H1 (cell line): ENCODE results near the gene PCCA. TPM values are rescaled to one million over a fixed set of nuclear protein-coding genes. Genes with fewer than 3 reads are reported as not detected.

ENCODE experiments used
- CTCF ChIA-PET: fragments of 300-600 bp; sonication (Branson Sonifier 250); formaldehyde crosslinking; loops from one replicate; lab custom pipeline; 2021; ENCODE audit not compliant: partially characterized antibody; lab: Charles Lee
- POLR2A ChIA-PET: fragments of 300-600 bp; sonication (Branson Sonifier 250); formaldehyde crosslinking; loops from one replicate; lab custom pipeline; 2021; ENCODE audit warnings: inconsistent platforms; ENCODE audit not compliant: partially characterized antibody; lab: Charles Lee
- DNase-seq, 2 experiments: peaks; one replicate each; pipeline versions ENCODE4 v3.0.0 to v3.0.0-alpha.2; 2010 to 2022; ENCODE audit warnings: low spot score in 2 of 2, low read depth in 1 of 2, mixed read lengths in 1 of 2
- FAIRE-seq: peaks from 2 replicates; lab custom pipeline; 2011; peaks lifted over from hg19 to GRCh38; lab: Jason Lieb, UNC
- H2AFZ ChIP-seq: 2 replicates; pipeline ENCODE4 v1.8.1; 2012; ENCODE audit warnings: low read length, inconsistent platforms
- H2AK5ac ChIP-seq: 2 replicates; pipeline ENCODE4 v1.6.1; 2013; ENCODE audit warnings: low read depth, low read length
- H2BK120ac ChIP-seq: replicated peaks from 2 replicates; pipeline ENCODE3; 2013; ENCODE audit warnings: low read depth, low read length, inconsistent platforms
- H2BK12ac ChIP-seq: 2 replicates; pipeline ENCODE4 v1.6.1; 2013; ENCODE audit warnings: low read depth, low read length
- H2BK15ac ChIP-seq: 2 replicates; pipeline ENCODE4 v1.6.1; 2013; ENCODE audit warnings: low read length
- H2BK20ac ChIP-seq: 2 replicates; pipeline ENCODE4 v1.6.1; 2013; ENCODE audit warnings: low read length
- H2BK5ac ChIP-seq: 2 replicates; pipeline ENCODE4 v1.6.1; 2013; ENCODE audit warnings: low read depth, low read length
- H3K14ac ChIP-seq: 2 replicates; pipeline ENCODE4 v1.6.1; 2013; ENCODE audit warnings: inconsistent platforms; ENCODE audit not compliant: insufficient read length
- H3K18ac ChIP-seq: 2 replicates; pipeline ENCODE4 v1.6.1; 2013; ENCODE audit warnings: low read length; ENCODE audit errors: extremely low read depth
- H3K23ac ChIP-seq: 2 replicates; pipeline ENCODE4 v1.6.1; 2013; ENCODE audit warnings: inconsistent platforms; ENCODE audit not compliant: insufficient read length
- H3K23me2 ChIP-seq: 2 replicates; pipeline ENCODE4 v1.6.1; 2013; ENCODE audit warnings: low read depth, low read length
- H3K27ac ChIP-seq: 2 replicates; pipeline ENCODE4 v1.6.1; 2011; ENCODE audit warnings: low read depth, low read length, inconsistent platforms
- H3K27me3 ChIP-seq, 4 experiments: replicated peaks in 1 of 4; 1 replicate in 1 of 4; 2 replicates in 3 of 4; pipeline versions ENCODE4 v1.6.1 to v1.8.1; 2011 to 2013; ENCODE audit warnings: low read length in 3 of 4, mild to moderate bottlenecking in 3 of 4, inconsistent platforms in 2 of 4, mixed read lengths in 2 of 4, moderate library complexity in 1 of 4; ENCODE audit not compliant: control insufficient read depth in 3 of 4, insufficient read depth in 3 of 4; ENCODE audit errors: extremely low read depth in 1 of 4
- H3K36me3 ChIP-seq, 4 experiments: 2 replicates each; pipeline versions ENCODE4 v1.6.1 to v1.8.1; 2011 to 2013; ENCODE audit warnings: mild to moderate bottlenecking in 4 of 4, low read length in 3 of 4, moderate library complexity in 2 of 4, control low read depth in 1 of 4, inconsistent platforms in 1 of 4; ENCODE audit not compliant: insufficient read depth in 4 of 4, control insufficient read depth in 2 of 4
- H3K4ac ChIP-seq: replicated peaks from 2 replicates; pipeline ENCODE3; 2013; ENCODE audit warnings: low read length, low read depth, mixed read lengths, inconsistent platforms; ENCODE audit not compliant: insufficient read length
- H3K4me1 ChIP-seq, 4 experiments: replicated peaks in 1 of 4; 1 replicate in 1 of 4; 2 replicates in 3 of 4; pipeline versions ENCODE4 v1.6.1 to v1.8.1; 2011 to 2013; ENCODE audit warnings: low read length in 3 of 4, inconsistent platforms in 2 of 4, mixed read lengths in 1 of 4; ENCODE audit not compliant: insufficient read depth in 4 of 4, control insufficient read depth in 3 of 4
- H3K4me2 ChIP-seq, 2 experiments: 2 replicates each; pipeline versions ENCODE4 v1.6.1 to v1.8.1; 2011 to 2013; ENCODE audit warnings: low read depth in 2 of 2, low read length in 2 of 2, control low read depth in 1 of 2, inconsistent platforms in 1 of 2, mild to moderate bottlenecking in 1 of 2; ENCODE audit not compliant: insufficient read depth in 1 of 2
- H3K4me3 ChIP-seq, 4 experiments: fragments of 200-600, 300-600 bp in 1 of 4; sonication (generic), shearing (Covaris generic), sonication (Bioruptor Twin) in 1 of 4; 2 replicates each; pipeline versions ENCODE4 v1.5.1 to v1.8.1; 2011 to 2016; ENCODE audit warnings: low read length in 4 of 4, low read depth in 3 of 4, control low read depth in 2 of 4, inconsistent platforms in 2 of 4, mild to moderate bottlenecking in 2 of 4, mixed read lengths in 1 of 4, moderate library complexity in 1 of 4; ENCODE audit not compliant: insufficient read depth in 2 of 4; ENCODE audit errors: extremely low read depth in 1 of 4
- H3K56ac ChIP-seq: replicated peaks from 2 replicates; pipeline ENCODE3; 2013; ENCODE audit warnings: low read depth, mild to moderate bottlenecking, mixed read lengths, low read length, inconsistent platforms; ENCODE audit not compliant: insufficient read length
- H3K79me1 ChIP-seq: 2 replicates; pipeline ENCODE4 v1.6.1; 2013; ENCODE audit warnings: low read depth, low read length, control low read depth
- H3K79me2 ChIP-seq, 2 experiments: 2 replicates each; pipeline versions ENCODE4 v1.6.1 to v1.8.1; 2012 to 2013; ENCODE audit warnings: low read length in 2 of 2, mild to moderate bottlenecking in 2 of 2, inconsistent platforms in 1 of 2; ENCODE audit not compliant: insufficient read depth in 2 of 2, control insufficient read depth in 1 of 2
- H3K9ac ChIP-seq, 4 experiments: replicated peaks in 1 of 4; 1 replicate in 1 of 4; 2 replicates in 3 of 4; pipeline versions ENCODE4 v1.6.1 to v1.8.1; 2011 to 2013; ENCODE audit warnings: low read depth in 3 of 4, low read length in 3 of 4, control low read depth in 2 of 4, mild to moderate bottlenecking in 2 of 4, moderate library complexity in 2 of 4, inconsistent platforms in 1 of 4; ENCODE audit errors: extremely low read depth in 1 of 4
- H3K9me3 ChIP-seq, 2 experiments: 2 replicates each; pipeline versions ENCODE4 v1.6.1 to v1.8.1; 2012 to 2013; ENCODE audit warnings: mild to moderate bottlenecking in 2 of 2, moderate library complexity in 2 of 2, control low read depth in 1 of 2, inconsistent platforms in 1 of 2, low read depth in 1 of 2, low read length in 1 of 2, mixed read lengths in 1 of 2; ENCODE audit not compliant: insufficient read depth in 2 of 2
- H4K20me1 ChIP-seq, 2 experiments: replicated peaks in 1 of 2; 2 replicates each; pipeline versions ENCODE3 to v1.8.1; 2011 to 2013; ENCODE audit warnings: inconsistent platforms in 2 of 2, low read length in 2 of 2, mild to moderate bottlenecking in 1 of 2; ENCODE audit not compliant: insufficient read depth in 2 of 2, control insufficient read depth in 1 of 2
- H4K5ac ChIP-seq: 2 replicates; pipeline ENCODE4 v1.6.1; 2013; ENCODE audit warnings: low read length, low read depth, mixed read lengths, inconsistent platforms; ENCODE audit not compliant: insufficient read length
- H4K8ac ChIP-seq: 2 replicates; pipeline ENCODE4 v1.8.0; 2013; ENCODE audit warnings: mild to moderate bottlenecking, moderate library complexity, low read length, inconsistent platforms; ENCODE audit not compliant: insufficient read depth; ENCODE audit errors: extremely low read depth
- H4K91ac ChIP-seq: replicated peaks from 2 replicates; pipeline ENCODE3; 2013; ENCODE audit warnings: low read length, mixed read lengths, inconsistent platforms; ENCODE audit not compliant: insufficient read length
- ASH2L ChIP-seq: fragments of 200-600, 300-600 bp; sonication (generic); IDR thresholded peaks from one replicate; pipeline ENCODE4 v1.7.1; 2017; ENCODE audit warnings: low read length
- BCL11A ChIP-seq, 2 experiments: IDR thresholded peaks; one replicate each; pipeline ENCODE4 v1.6.1; 2011; ENCODE audit warnings: low read depth in 2 of 2, low read length in 2 of 2, mild to moderate bottlenecking in 2 of 2
- CHD1 ChIP-seq: IDR thresholded peaks from 2 replicates; pipeline ENCODE4 v1.6.1; 2012; ENCODE audit warnings: low read depth, low read length, improper control_type of control experiment
- E2F6 ChIP-seq: IDR thresholded peaks from 2 replicates; pipeline ENCODE4 v1.6.1; 2012; ENCODE audit warnings: inconsistent platforms
- EGR1 ChIP-seq: IDR thresholded peaks from 2 replicates; pipeline ENCODE4 v1.6.1; 2011; ENCODE audit warnings: low read depth, low read length, borderline replicate concordance
- HDAC2 ChIP-seq, 2 experiments: fragments of 300-600 bp in 1 of 2; sonication (generic) in 1 of 2; IDR thresholded peaks; 2 replicates each; pipeline ENCODE4 v1.6.1; 2011 to 2012; ENCODE audit warnings: low read depth in 2 of 2, low read length in 2 of 2, mild to moderate bottlenecking in 2 of 2, moderate library complexity in 2 of 2, borderline replicate concordance in 1 of 2, inconsistent platforms in 1 of 2
- RAD21 ChIP-seq, 2 experiments: IDR thresholded peaks in 1 of 2; conservative IDR thresholded peaks in 1 of 2; 2 replicates each; pipeline ENCODE4 v1.6.1; 2011; ENCODE audit warnings: low read depth in 2 of 2, low read length in 2 of 2, improper control_type of control experiment in 1 of 2, inconsistent platforms in 1 of 2, mild to moderate bottlenecking in 1 of 2, moderate library complexity in 1 of 2
- RFX5 ChIP-seq: IDR thresholded peaks from 2 replicates; pipeline ENCODE4 v1.6.1; 2011; ENCODE audit warnings: low read depth, low read length, improper control_type of control experiment, borderline replicate concordance
- RXRA ChIP-seq: IDR thresholded peaks from 2 replicates; pipeline ENCODE4 v1.6.1; 2011; ENCODE audit warnings: low read depth, mild to moderate bottlenecking, low read length, moderate library complexity; ENCODE audit not compliant: insufficient read depth
- TAF7 ChIP-seq: optimal IDR thresholded peaks from 2 replicates; pipeline ENCODE3; 2011; ENCODE audit warnings: low read depth, mild to moderate bottlenecking, inconsistent platforms, low read length, moderate library complexity, borderline replicate concordance
- TCF12 ChIP-seq: IDR thresholded peaks from 2 replicates; pipeline ENCODE4 v1.6.1; 2011; ENCODE audit warnings: low read depth, mild to moderate bottlenecking, low read length
- ZNF274 ChIP-seq: IDR thresholded peaks from 2 replicates; pipeline ENCODE4 v1.7.0; 2012; ENCODE audit warnings: low read length, borderline replicate concordance; ENCODE audit errors: extremely low read depth
- WGBS, 2 experiments: shearing (Covaris generic) in 1 of 2; methylation state at CpG; one replicate each; pipeline versions ENCODE4 v1.1.6 to v1.1.7; 2013 to 2015; ENCODE audit warnings: low lambda C conversion rate in 2 of 2, mixed read lengths in 2 of 2, inconsistent platforms in 1 of 2, low coverage in 1 of 2, missing lambda C conversion rate in 1 of 2; ENCODE audit not compliant: insufficient replicate concordance in 2 of 2, insufficient coverage in 1 of 2, insufficient read length in 1 of 2; ENCODE audit errors: extremely low coverage in 1 of 2, missing lambda C conversion rate in 1 of 2; 5-methylcytosine and 5-hydroxymethylcytosine counted together
- polyA plus RNA-seq, 7 experiments: library from polyadenylated mRNA; depleted of rRNA in 3 of 7; stranded (reverse) in 5 of 7; unstranded in 2 of 7; fragments of >200 nt in 5 of 7; fragments of 200-250 nt in 2 of 7; gene quantifications; 1 replicate in 5 of 7; 2 replicates in 1 of 7; 4 replicates in 1 of 7; pipeline versions ENCODE4 v1.2.1 to v1.2.3, GENCODE V29; 2011 to 2013; ENCODE audit warnings: missing spikeins in 2 of 7, mixed read lengths in 2 of 7
- total RNA-seq: library from RNA; stranded (reverse); fragmentation: NEBNext Ultra II Directional; extraction: Animal tissue kit (Norgen Biotek cat#: 25700); gene quantifications from 2 replicates; pipeline ENCODE4 v1.2.1, GENCODE V29; 2021

Gene PCCA
- total and polyA plus RNA-seq, 2 of the 8 experiments (the other 6 are each of a cell fraction or from before 2014, with no cell fraction given) = 18.4 to 49.8 TPM

- no peak overlapping the region for H3K56ac ChIP-seq
- H2BK120ac ChIP-seq = no peak overlapping the region
- no peaks in the 10 kb centered on the region for H3K27me3 ChIP-seq
- no peak overlapping the region; the same call in 1 of the 2 replicates for H2AK5ac ChIP-seq
- ChIA-PET POLR2A (no interaction called here), CTCF (interaction anchor here (1.1 kb wide), 1 partner anchor 43 kb away, joined by 3 read pairs; no protein-coding TSS in a partner anchor)
- FAIRE-seq = peak; percentile 92
- no peak overlapping the region for H3K4ac ChIP-seq
- peak overlapping the region; percentile 73; the same call in 1 of the 2 replicates for H2BK5ac ChIP-seq
- no peaks in the 10 kb centered on the region for H4K20me1 ChIP-seq
- H3K9ac ChIP-seq = no peak overlapping the region
- DNase-seq = no peak
- no peak overlapping the region for H4K5ac ChIP-seq
- no peaks in the 10 kb centered on the region for H3K23me2 ChIP-seq
- no peaks in the 10 kb centered on the region for H3K9me3 ChIP-seq
- no peaks in the 10 kb centered on the region; a peak in 2 of 4 replicates for H3K79me2 ChIP-seq
- H3K23ac ChIP-seq = no peak overlapping the region
- H3K27ac ChIP-seq = 0 out of 2 replicates have a peak overlapping the region, but pooled peaks have one; percentile 6
- H2AFZ ChIP-seq = no peak overlapping the region
- peaks cover 4 to 13% (median 8%) of the 10 kb centered on the region in 4 experiments; a peak in 6 of 7 replicates for H3K4me1 ChIP-seq
- H3K4me3 ChIP-seq = peak overlapping the region in 1 of 4 experiments; percentile 38; a peak in 1 of 8 replicates
- H3K4me2 ChIP-seq = peak overlapping the region; percentile 5 to 47; a peak in 2 of 4 replicates
- peaks cover 3% of the 10 kb centered on the region for H3K79me1 ChIP-seq
- no peak overlapping the region for H2BK20ac ChIP-seq
- WGBS, 2 experiments = 6% methylated on average over 4 of the region's 4 CpGs; no CpG with 5 or more reads in 1 of the 2 experiments
- H3K18ac ChIP-seq = no peak overlapping the region
- no peak overlapping the region for H4K91ac ChIP-seq
- H3K14ac ChIP-seq = no peak overlapping the region
- H2BK12ac ChIP-seq = no peak overlapping the region; the same call in 1 of the 2 replicates
- H4K8ac ChIP-seq = no peak overlapping the region
- no peak overlapping the region for H2BK15ac ChIP-seq
- H3K36me3 ChIP-seq = no peaks in the 10 kb centered on the region; a peak in 1 of 8 replicates
- TF ChIP-seq E2F6 (no peak), CHD1 (no peak), EGR1 (no peak), RXRA (no peak), BCL11A (IDR thresholded peaks at IDR 0.05; ENCODE audit: low read depth in 2 of 2, low read length in 2 of 2) (peak; percentile 53 to 54), TAF7 (no peak), HDAC2 (IDR thresholded peaks at IDR 0.05; ENCODE audit: borderline replicate concordance in 1 of 2, low read depth in 2 of 2, low read length in 2 of 2) (peak in 1 of 2 experiments; percentile 96; a peak in 2 of 4 replicates), ASH2L (peak; percentile 45), RAD21 (IDR thresholded peaks at IDR 0.05 in 1 of 2, conservative IDR thresholded peaks at IDR 0.05 in 1 of 2; ENCODE audit: low read depth in 2 of 2, low read length in 2 of 2) (no peak), TCF12 (no peak), RFX5 (no peak), ZNF274 (no peak)
These were observed 59.5 kb downstream of the PCCA start for GRCh38 chr13:100148422-100148821.
